GM12864 (cell line): ENCODE data around the gene ADAM10.
A peak's percentile ranks its signal among the peaks of the same experiment; 100 is the strongest.

ENCODE experiments used
- DNase-seq: peaks from one replicate; pipeline ENCODE4 v3.0.0-alpha.2; 2011; ENCODE audit warnings: low read depth
- H3K4me3 ChIP-seq: 2 replicates; pipeline ENCODE4 v1.5.1; 2011; ENCODE audit warnings: mild to moderate bottlenecking, low read depth, low read length, control low read depth
- CTCF ChIP-seq: IDR thresholded peaks from 2 replicates; pipeline ENCODE4 v1.5.1; 2011; ENCODE audit warnings: low read depth, mild to moderate bottlenecking, moderate library complexity, low read length, control low read depth, inconsistent platforms; ENCODE audit errors: missing control alignments

ADAM10 gene

GRCh38 chr15:58779554-58779953 is 30.0 kb upstream of the ADAM10 start:
- no peak for TF ChIP-seq CTCF
- H3K4me3 ChIP-seq = no peak overlapping the region
- DNase-seq = no peak

GRCh38 chr15:58777107-58777506 is 27.6 kb upstream of the ADAM10 start:
- no peak overlapping the region for H3K4me3 ChIP-seq
- DNase-seq = peak; percentile 15
- no peak for TF ChIP-seq CTCF

DNA sequence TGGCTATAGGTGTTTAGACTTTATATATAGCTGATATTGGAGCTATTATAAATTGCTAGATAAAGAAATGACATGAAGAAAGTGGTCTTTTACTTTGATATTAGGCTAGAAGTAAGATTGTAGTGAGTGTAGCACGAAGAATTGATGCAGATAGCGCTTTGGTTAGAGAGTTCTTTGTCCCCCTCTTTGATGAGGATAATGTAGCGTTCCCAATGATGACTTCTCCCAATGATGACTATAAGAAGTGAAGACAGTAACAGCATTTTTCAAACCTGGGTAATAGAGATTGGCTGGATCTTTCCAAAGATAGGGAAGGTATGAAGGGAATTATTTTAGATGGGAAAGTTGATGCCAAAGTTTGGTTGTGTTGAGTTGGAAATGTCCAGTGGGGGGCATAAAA is 25.9 kb upstream of the ADAM10 start:
- H3K4me3 ChIP-seq = no peak overlapping the region
- no peak for DNase-seq
- no peak for TF ChIP-seq CTCF

- H3K4me3 ChIP-seq = peak overlapping the region; percentile 84; the same call in 1 of the 2 replicates
- DNase-seq = no peak
- no peak for TF ChIP-seq CTCF
These were observed 23.5 kb upstream of the ADAM10 start for GRCh38 chr15:58773024-58773423.

DNA sequence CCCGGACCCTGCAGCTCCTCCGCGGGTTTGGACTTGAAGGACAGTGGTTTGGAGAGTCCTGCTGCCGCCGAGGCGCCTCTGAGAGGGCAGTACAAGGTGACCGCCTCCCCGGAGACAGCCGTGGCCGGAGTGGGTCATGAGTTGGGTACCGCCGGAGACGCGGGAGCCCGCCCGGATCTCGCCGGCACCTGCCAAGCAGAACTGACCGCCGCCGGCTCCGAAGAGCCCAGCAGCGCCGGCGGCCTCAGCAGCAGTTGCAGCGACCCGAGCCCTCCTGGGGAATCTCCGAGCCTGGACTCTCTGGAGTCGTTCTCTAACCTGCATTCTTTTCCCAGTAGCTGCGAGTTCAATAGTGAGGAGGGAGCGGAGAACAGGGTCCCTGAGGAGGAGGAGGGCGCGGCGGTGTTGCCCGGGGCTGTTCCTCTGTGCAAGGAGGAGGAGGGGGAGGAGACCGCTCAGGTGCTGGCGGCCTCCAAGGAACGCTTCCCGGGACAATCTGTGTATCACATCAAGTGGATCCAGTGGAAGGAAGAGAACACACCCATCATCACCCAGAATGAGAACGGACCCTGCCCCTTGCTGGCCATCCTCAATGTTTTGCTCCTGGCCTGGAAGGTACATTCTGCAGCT is 22.2 kb upstream of the ADAM10 start:
- TF ChIP-seq CTCF = no peak
- DNase-seq = no peak
- H3K4me3 ChIP-seq = peak overlapping the region; percentile 84

DNA sequence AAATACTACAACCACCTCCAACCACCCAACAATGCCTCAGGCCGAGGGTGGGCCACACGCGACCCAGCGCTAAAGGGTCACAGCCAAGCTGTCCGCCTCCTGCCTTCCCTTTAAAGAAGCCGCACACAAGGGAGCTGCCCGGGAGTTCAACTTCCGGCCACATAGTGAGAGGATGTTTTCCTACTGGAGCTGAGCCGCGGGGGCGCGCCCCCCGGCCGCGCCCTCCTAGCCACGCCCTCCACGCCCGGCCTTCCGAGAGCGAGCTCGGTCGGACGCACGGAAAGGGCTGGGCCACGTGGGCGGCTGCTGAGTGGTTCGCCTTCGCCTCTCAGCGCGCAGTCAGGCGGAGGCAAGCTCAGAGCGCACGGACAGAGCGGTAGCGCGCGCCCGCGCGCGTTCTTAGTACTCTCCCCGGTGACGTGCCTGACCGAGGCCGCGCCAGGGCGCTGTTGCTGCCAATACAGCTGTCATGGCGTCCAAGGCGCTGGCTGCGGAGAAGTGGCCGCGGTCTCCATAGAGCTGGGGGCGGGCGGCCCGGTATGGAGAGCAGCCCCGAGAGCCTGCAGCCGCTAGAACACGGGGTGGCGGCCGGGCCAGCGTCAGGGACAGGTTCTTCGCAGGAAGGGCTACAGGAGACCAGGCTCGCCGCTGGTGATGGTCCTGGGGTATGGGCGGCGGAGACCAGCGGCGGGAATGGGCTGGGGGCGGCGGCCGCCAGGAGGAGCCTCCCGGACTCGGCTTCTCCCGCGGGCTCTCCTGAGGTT is 21.5 kb upstream of the ADAM10 start, which contains the start of gene MINDY2:
Gene MINDY2, plus strand, starts transcription at position 446 of the 764 bp plus-strand sequence. Its CDS starts 94 bp downstream, at position 540.
- H3K4me3 ChIP-seq = peak within 1 kb of the TSS; percentile 84
- peak; percentile 46 for TF ChIP-seq CTCF
- DNase-seq = peak; percentile 95
